ENCODE data around the gene SERPINA6. TPM values are rescaled to one million over a fixed set of nuclear protein-coding genes. Genes with fewer than 3 reads are reported as not detected.

Gene SERPINA6
- total and polyA plus RNA-seq, 8 donors = 0.08 to 0.28 (median 0.14) TPM; not detected in 4

GRCh38 chr14:94368243-94368590, 45.1 kb upstream of the SERPINA6 start:
- ATAC-seq = no peak
- Histone ChIP-seq H3K36me3 (no peaks in the 10 kb centered on the region), H3K27me3 (no peaks in the 10 kb centered on the region), H3K4me1 (peaks cover 0 to 8% of the 10 kb centered on the region in 2 donors), H3K27ac (no peak overlapping the region), H3K9me3 (no peaks in the 10 kb centered on the region), H3K4me3 (no peak overlapping the region)
- intact Hi-C loops (cut with DNase I) = no loop called here
- no peak for TF ChIP-seq CTCF (IDR thresholded peaks at IDR 0.05)
- DNase-seq = no peak

- peaks cover 0 to 8% of the 10 kb centered on the region in 2 donors for H3K4me1 ChIP-seq
- no peaks in the 10 kb centered on the region for H3K9me3 ChIP-seq
- intact Hi-C loops (cut with DNase I) = no loop called here
- peak overlapping the region in 1 of 2 donors; percentile 61 for H3K27ac ChIP-seq
- DNase-seq (peak in 1 of 4 donors; percentile 32), ATAC-seq (peak; percentile 67)
- H3K4me3 ChIP-seq = no peak overlapping the region
- no peaks in the 10 kb centered on the region for H3K27me3 ChIP-seq
- no peak for TF ChIP-seq CTCF (IDR thresholded peaks at IDR 0.05)
- H3K36me3 ChIP-seq = no peaks in the 10 kb centered on the region
Measured at GRCh38 chr14:94367347-94368242, 44.5 kb upstream of the SERPINA6 start.

GRCh38 chr14:94366146-94366915, 43.2 kb upstream of the SERPINA6 start, which contains the start of gene SERPINA2:
SERPINA2 (minus strand) TSS chr14:94366698.
- DNase-seq = peak in 1 of 4 donors; percentile 15
- intact Hi-C loops (cut with DNase I) = no loop called here
- H3K4me1 ChIP-seq = peaks cover 0 to 8% of the 10 kb centered on the region in 2 donors
- no peak for TF ChIP-seq CTCF (IDR thresholded peaks at IDR 0.05)
- H3K27ac ChIP-seq = peak within 1 kb of the TSS in 1 of 2 donors; percentile 61
- no peaks in the 10 kb centered on the region for H3K27me3 ChIP-seq
- H3K36me3 ChIP-seq = no peaks in the 10 kb centered on the region
- no peak for ATAC-seq
- H3K4me3 ChIP-seq = no peak within 1 kb of the TSS
- no peaks in the 10 kb centered on the region for H3K9me3 ChIP-seq

GRCh38 chr14:94365624-94366023, 42.5 kb upstream of the SERPINA6 start:
- H3K27ac ChIP-seq = no peak overlapping the region
- H3K4me3 ChIP-seq = no peak overlapping the region
- TF ChIP-seq CTCF (IDR thresholded peaks at IDR 0.05) = no peak
- intact Hi-C loops (cut with DNase I) = no loop called here
- no peaks in the 10 kb centered on the region for H3K36me3 ChIP-seq
- DNase-seq (no peak), ATAC-seq (no peak)
- H3K27me3 ChIP-seq = no peaks in the 10 kb centered on the region
- peaks cover 0 to 8% of the 10 kb centered on the region in 2 donors for H3K4me1 ChIP-seq
- no peaks in the 10 kb centered on the region for H3K9me3 ChIP-seq

GRCh38 chr14:94364964-94365363, 41.8 kb upstream of the SERPINA6 start:
- no peak for TF ChIP-seq CTCF (IDR thresholded peaks at IDR 0.05)
- DNase-seq (peak in 1 of 4 donors; percentile 11), ATAC-seq (no peak)
- no peak overlapping the region for H3K27ac ChIP-seq
- no peaks in the 10 kb centered on the region for H3K27me3 ChIP-seq
- H3K9me3 ChIP-seq = no peaks in the 10 kb centered on the region
- peaks cover 0 to 8% of the 10 kb centered on the region in 2 donors for H3K4me1 ChIP-seq
- H3K4me3 ChIP-seq = no peak overlapping the region
- intact Hi-C loops (cut with DNase I) = no loop called here
- no peaks in the 10 kb centered on the region for H3K36me3 ChIP-seq
